GM20431 (cell line): Measurements from ENCODE around the gene PADI1.

Experiments
- in situ Hi-C: fragments of 300-500 bp; cut with MseI, MboI; formaldehyde crosslinking; loops from one replicate; pipeline ENCODE4 v1.15.0; 2020; ENCODE audit warnings: low sequenced_read_pairs; ENCODE audit not compliant: unreplicated experiment

Gene PADI1

DNA sequence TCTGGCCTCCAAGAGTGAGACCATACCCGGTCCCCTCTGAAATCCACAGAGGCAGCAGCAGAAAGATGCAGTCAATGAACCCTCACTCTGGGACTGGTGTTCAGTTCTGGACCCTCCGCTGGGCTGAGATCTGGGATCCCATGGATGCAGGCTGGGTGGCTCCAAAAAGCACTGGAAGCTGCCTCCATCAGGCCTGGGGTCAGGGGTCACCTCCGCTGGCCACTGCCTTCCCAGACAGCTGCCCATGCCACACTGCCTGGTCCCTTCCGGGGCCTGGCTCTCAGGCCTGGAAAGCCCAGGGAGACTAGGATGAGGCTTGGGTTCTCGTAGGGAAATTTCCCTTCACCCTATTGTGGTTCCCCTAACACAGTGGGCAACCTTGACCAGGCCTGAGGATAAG lies 81.7 kb downstream of the PADI1 start:
- in situ Hi-C loops: no loop called here

DNA sequence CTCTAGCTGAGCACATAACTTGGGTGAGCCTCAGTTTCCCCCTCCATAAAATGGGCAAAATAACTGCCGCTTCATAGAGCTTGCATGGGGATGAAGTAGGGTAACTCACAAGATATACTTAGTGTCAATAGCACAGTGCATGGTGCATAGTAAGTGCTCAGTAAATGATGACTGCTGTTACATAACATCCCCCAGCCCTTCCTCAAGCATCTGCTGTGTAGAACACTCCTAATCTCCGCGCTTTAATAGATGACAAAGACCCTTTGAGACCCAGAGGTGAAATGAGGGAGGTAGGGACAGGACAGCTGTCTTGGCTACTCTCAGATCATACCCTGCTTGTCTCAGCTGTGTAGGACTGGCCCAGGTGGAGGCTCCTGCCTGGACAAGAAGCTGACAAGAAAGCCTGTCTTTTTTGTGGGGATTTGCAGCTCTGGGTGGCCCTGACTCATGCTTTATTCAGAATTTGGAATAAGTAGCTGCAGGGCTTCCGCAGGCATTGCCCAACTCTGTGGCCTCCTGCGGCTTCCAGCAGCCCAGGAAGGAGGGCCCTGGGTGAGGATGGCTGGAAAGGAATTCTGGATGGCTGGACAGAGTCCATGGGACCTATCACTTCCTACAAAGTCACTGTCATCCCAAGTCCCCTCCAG lies 82.3 kb downstream of the PADI1 start:
- in situ Hi-C loops: no loop called here

DNA sequence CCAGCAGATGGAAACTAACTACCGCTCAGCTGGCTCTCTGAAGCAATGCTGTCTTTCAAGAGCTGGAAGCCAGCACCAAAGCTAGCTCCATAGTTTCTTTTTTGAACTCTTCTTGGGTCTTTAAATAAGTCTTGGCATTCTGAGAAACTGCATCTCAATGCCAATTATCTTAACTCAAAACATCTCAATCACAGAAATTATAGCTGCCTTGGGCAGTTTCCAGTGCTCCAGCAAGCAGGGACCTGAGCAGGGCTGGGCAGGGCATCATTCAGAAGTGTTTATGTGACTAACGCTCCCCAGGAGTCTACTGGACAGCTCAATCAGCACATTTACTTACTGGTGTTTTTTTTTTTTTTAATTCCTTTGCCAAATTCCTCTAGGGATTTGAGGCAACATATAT lies 84.8 kb downstream of the PADI1 start:
- in situ Hi-C loops: no loop called here

DNA sequence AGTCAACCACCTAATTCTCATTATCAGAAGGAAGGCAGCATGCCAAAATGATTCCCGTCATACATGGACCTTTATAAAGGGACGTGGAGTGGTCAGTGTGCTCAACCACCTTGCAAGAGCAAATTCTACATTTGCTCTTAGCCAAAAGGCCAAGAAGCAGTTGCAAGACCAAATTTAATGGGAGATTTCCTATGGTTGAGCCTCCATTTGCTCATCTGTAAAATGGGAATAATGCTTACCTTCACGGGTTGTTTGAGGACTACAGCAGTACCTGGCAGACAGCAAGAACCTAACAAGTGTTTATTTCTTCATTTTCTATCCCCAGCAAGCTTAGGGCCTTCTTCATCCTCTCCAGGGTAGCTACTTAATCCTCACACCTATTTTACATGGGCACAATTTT lies 85.6 kb downstream of the PADI1 start:
- in situ Hi-C loops: no loop called here

DNA sequence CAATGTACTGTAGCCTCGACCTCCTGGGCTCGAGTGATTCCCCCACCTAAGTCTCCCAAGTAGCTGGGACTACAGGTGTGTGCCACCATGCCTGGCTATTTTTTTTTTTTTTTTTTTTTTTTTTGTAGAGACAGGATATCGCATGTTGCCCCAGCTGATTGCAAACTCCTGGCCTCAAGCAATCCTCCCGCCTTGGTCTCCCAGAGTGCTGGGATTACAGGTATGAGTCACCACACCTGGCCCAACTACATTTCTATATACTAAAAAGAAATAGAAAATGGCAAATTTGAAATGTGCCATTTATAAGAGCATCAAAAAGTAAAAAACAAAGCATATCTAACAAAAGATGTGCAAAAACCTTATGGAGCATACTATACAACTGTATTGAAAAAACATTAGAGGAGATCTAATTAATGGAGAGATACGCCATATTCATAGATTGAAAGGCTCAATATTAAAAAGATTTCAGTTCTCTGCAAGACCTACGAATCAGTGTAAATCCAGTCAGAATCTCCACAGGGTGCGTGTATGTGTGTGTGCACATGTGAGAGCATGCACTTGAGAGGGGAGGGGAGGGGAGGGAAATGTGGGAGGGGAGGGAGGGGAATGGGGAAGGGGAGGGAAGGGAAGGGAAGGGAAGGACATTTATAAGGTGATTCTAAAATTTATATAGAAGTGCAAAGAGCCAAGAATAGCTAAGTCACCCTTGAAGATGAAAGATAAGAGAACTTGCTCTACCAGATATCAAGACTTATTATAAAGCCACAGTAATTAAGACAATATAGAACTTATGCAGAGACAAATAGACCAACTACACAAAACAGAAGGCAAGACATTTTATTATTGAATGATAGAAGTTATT lies 87.6 kb downstream of the PADI1 start:
- in situ Hi-C loops: no loop called here

DNA sequence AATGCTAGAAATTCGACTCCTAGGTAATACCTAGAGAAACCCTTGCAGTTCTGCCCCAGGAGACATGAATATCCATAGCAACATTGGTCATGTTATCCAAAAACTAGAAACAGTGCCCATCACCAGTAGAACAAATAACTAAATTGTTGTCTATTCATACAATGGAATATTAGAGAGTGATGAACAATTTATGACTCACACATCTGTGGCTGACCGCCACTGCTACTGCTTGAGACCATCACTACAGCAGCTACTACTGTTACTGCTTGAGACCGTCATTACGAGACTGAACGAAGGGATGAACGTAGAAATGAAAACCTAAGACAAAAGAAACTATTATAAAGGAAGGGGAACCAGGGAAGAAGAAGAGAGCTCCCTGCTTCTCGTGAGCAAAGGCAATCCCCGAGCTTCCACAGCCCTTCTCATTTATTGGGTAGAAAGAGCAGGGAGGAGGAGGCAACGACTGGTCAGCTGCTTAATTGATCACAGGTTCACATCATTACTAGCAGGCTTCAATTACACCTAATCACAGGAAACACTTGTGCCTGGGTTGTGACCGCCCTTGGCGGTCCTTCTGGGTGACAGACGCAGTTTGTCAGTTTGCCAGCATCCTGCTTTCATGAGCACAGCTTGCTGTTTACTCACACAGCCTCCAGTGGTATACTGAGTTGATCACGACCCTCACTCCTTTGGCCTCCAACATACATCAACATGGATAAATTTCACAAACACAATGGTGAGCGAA lies 88.9 kb downstream of the PADI1 start:
- in situ Hi-C loops: no loop called here

DNA sequence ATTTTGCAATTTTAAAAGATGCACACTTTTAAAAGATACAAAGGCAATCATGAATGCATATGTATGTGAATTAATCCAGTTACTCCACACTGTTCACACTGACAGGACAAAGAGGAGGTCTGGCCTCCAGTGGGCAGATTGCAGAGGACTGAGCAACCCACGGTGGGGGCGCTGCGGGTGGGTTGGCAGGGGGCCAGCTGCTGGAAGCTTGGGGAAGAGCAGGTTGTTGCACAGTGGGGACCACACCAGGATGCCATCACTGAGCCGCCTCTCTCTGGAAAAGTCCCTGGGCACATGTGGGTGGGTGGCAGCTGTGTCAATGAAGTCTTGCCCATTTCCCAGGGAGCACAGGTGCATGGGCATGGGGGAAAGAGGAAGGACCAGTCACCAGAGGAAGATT lies 90.4 kb downstream of the PADI1 start:
- in situ Hi-C loops: no loop called here
